ENCODE data around the gene SERPINE2. TPM values are rescaled to one million over a fixed set of nuclear protein-coding genes. Genes with fewer than 3 reads are reported as not detected.

Gene SERPINE2
- total RNA-seq, 1 donor from 2014 or later: 95.3 TPM

DNA sequence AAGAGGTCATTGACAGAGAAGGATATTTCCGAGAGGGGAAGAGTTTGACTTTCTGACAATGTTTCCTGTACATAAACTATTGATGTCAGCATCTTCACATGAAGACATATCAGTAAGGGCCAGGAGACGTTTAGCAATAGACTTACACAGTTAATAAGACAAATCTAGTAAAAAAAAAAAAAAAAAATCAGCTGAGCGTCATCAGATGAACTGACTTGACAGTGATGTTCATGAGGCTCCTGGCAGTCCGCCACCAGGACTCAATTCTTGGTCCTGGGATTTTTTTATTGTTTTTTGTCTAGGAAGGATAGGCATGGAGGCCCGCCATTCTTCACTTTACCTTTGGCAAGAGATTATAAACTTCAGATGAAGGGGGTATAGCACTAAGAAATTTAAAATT lies 67.4 kb downstream of the SERPINE2 start:
- no peak overlapping the region for H3K4me3 ChIP-seq (ENCODE audit: low read depth, low read length)
- TF ChIP-seq, protein P1, sequence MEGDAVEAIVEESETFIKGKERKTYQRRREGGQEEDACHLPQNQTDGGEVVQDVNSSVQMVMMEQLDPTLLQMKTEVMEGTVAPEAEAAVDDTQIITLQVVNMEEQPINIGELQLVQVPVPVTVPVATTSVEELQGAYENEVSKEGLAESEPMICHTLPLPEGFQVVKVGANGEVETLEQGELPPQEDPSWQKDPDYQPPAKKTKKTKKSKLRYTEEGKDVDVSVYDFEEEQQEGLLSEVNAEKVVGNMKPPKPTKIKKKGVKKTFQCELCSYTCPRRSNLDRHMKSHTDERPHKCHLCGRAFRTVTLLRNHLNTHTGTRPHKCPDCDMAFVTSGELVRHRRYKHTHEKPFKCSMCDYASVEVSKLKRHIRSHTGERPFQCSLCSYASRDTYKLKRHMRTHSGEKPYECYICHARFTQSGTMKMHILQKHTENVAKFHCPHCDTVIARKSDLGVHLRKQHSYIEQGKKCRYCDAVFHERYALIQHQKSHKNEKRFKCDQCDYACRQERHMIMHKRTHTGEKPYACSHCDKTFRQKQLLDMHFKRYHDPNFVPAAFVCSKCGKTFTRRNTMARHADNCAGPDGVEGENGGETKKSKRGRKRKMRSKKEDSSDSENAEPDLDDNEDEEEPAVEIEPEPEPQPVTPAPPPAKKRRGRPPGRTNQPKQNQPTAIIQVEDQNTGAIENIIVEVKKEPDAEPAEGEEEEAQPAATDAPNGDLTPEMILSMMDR (IDR thresholded peaks at IDR 0.05; ENCODE audit: insufficient read depth, low read length, severe bottlenecking): no peak
- H3K36me3 ChIP-seq (ENCODE audit: control insufficient read depth, insufficient read depth, low read length): no peaks in the 10 kb centered on the region
- H3K27me3 ChIP-seq (ENCODE audit: control insufficient read depth, insufficient read depth, low read length): no peaks in the 10 kb centered on the region
- no peak for DNase-seq (ENCODE audit: low read depth)
- no peak for FAIRE-seq

DNA sequence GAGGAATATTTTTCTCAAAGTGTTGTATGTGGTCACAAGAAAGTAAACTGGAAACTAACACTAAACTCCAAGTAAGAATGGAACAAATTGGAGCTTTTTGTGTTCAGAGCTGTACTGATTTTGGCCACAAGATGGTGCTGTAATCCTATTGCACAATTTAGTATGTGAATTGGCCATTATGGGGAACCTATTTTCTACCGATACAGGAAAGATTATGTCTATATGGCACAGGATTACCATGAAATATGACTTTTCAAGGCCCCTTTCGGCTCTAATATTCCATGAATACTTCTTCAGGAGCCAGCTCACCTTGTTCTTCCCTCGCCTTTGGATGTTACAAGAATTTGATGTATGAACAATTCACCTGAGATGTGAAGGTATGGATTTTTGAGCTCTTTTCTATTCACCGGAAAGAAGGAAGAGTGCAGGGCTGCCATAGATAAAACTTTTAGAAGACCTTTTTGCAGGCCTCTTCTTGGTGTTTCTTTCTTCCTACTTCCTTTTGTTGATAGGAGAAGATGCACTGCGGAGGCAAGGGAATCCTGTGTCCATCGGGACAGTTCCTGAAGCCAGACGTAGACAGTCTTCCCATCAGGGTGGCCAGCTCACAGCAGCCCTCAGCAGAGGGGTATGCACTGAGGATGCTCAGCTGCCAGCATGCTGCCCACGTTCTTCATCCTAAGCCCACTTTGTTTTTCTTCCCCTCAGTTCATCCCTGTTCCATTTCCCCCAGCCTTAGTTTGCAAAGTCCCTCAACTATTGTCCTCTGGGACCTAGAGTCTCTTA lies 68.5 kb downstream of the SERPINE2 start:
- Histone ChIP-seq H3K27me3 (ENCODE audit: control insufficient read depth, insufficient read depth, low read length) (no peaks in the 10 kb centered on the region), H3K4me3 (ENCODE audit: low read depth, low read length) (no peak overlapping the region), H3K36me3 (ENCODE audit: control insufficient read depth, insufficient read depth, low read length) (no peaks in the 10 kb centered on the region)
- FAIRE-seq (no peak), DNase-seq (ENCODE audit: low read depth) (peak; percentile 66)
- TF ChIP-seq, protein P1 (IDR thresholded peaks at IDR 0.05; ENCODE audit: insufficient read depth, low read length, severe bottlenecking): peak; percentile 67

DNA sequence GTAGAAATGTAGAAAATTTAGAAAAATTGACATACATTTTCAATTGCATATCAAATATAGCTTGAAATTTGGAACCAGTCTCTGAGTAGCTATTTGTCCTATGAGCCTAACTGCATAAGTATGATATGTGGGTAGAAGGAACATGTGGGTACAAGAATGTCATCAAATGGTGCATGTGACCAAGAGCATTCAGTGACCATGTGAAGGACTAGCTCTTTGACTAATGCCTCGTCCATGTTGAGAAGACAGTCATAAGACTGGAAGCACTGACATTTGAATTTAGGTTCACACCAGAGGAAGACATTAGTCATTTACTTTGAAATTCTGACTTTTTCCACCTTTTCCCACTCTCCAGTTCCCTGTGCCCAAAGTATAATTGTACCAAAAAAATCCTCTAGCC lies 69.2 kb downstream of the SERPINE2 start:
- H3K4me3 ChIP-seq (ENCODE audit: low read depth, low read length): no peak overlapping the region
- no peaks in the 10 kb centered on the region for H3K27me3 ChIP-seq (ENCODE audit: control insufficient read depth, insufficient read depth, low read length)
- FAIRE-seq (no peak), DNase-seq (ENCODE audit: low read depth) (peak; percentile 51)
- H3K36me3 ChIP-seq (ENCODE audit: control insufficient read depth, insufficient read depth, low read length): no peaks in the 10 kb centered on the region
- TF ChIP-seq, protein P1 (IDR thresholded peaks at IDR 0.05; ENCODE audit: insufficient read depth, low read length, severe bottlenecking): no peak

DNA sequence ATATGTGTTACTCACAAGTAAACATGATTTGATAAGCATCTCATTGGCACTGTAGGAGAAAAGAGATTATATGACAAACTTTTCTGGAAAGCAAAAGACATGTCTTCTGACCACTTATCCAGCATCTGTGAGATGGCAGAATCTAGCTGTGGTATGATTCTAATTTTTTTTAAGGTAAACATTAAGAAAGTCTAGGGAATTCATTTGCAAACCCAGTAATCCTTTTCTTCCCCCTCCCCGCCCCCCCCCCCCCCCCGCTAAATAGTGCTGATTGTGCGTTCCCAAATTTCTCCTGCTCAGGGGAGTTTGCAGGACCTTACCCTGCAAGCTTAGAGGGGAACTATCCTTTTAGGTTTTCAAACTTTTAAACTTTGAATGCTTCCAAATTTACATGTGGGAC lies 69.8 kb downstream of the SERPINE2 start:
- DNase-seq (ENCODE audit: low read depth) (no peak), FAIRE-seq (no peak)
- Histone ChIP-seq H3K27me3 (ENCODE audit: control insufficient read depth, insufficient read depth, low read length) (no peaks in the 10 kb centered on the region), H3K4me3 (ENCODE audit: low read depth, low read length) (no peak overlapping the region), H3K36me3 (ENCODE audit: control insufficient read depth, insufficient read depth, low read length) (no peaks in the 10 kb centered on the region)
- TF ChIP-seq, protein P1 (IDR thresholded peaks at IDR 0.05; ENCODE audit: insufficient read depth, low read length, severe bottlenecking): no peak

DNA sequence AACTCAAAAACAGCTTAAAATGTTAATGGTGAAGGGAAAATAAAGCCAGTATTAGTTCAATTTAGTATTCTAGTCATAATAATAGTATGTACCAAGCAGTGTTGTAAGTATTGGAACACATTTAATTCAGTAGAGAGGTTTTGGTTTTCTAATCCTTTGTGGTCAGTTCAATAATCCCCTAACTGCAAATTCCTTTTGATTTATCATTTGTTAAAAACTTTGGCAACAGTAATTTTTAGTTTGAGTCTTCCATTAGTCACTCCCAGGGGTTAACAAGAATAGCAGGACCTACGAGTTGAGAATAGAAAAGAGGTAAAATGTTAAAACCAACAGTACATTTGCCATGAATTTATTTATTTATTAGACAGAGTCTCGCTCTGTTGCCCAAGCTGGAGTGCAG lies 71.1 kb downstream of the SERPINE2 start:
- TF ChIP-seq, protein P1 (IDR thresholded peaks at IDR 0.05; ENCODE audit: insufficient read depth, low read length, severe bottlenecking): no peak
- Histone ChIP-seq H3K4me3 (ENCODE audit: low read depth, low read length) (no peak overlapping the region), H3K27me3 (ENCODE audit: control insufficient read depth, insufficient read depth, low read length) (no peaks in the 10 kb centered on the region), H3K36me3 (ENCODE audit: control insufficient read depth, insufficient read depth, low read length) (peaks cover 1% of the 10 kb centered on the region)
- DNase-seq (ENCODE audit: low read depth) (no peak), FAIRE-seq (no peak)

DNA sequence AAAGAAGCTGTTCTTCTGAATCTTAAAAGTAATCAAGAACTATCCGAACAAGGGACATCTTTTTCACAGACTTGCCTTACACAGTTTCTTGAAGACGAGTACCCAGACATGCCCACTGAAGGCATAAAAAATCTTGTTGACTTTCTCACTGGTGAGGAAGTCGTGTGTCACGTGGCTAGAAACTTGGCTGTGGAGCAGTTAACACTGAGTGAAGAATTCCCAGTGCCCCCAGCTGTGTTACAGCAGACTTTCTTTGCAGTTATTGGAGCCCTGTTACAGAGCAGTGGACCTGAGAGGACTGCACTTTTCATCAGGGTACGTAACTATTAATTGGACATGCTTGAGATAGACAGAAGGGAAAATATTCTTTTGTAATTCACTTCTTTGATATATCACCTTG lies 79.4 kb downstream of the SERPINE2 start:
- FAIRE-seq: no peak
- no peak for DNase-seq (ENCODE audit: low read depth)
- no peaks in the 10 kb centered on the region for H3K27me3 ChIP-seq (ENCODE audit: control insufficient read depth, insufficient read depth, low read length)
- TF ChIP-seq, protein P1 (IDR thresholded peaks at IDR 0.05; ENCODE audit: insufficient read depth, low read length, severe bottlenecking): no peak
- peaks cover 6% of the 10 kb centered on the region for H3K36me3 ChIP-seq (ENCODE audit: control insufficient read depth, insufficient read depth, low read length)
- H3K4me3 ChIP-seq (ENCODE audit: low read depth, low read length): no peak overlapping the region

Data from bronchial epithelial cell (primary cell).